Hematopoietic multipotent progenitor cell treated with erythropoietin and hydrocortisone succinate and interleukin-3 and kit ligand, for 8 days (in vitro differentiated cells): Measurements from ENCODE around the gene LRRIQ4.
A peak's percentile ranks its signal among the peaks of the same experiment; 100 is the strongest.

Experiments used
- DNase-seq: peaks from one replicate; pipeline ENCODE4 v3.0.0-alpha.2; 2015

The LRRIQ4 gene

DNA sequence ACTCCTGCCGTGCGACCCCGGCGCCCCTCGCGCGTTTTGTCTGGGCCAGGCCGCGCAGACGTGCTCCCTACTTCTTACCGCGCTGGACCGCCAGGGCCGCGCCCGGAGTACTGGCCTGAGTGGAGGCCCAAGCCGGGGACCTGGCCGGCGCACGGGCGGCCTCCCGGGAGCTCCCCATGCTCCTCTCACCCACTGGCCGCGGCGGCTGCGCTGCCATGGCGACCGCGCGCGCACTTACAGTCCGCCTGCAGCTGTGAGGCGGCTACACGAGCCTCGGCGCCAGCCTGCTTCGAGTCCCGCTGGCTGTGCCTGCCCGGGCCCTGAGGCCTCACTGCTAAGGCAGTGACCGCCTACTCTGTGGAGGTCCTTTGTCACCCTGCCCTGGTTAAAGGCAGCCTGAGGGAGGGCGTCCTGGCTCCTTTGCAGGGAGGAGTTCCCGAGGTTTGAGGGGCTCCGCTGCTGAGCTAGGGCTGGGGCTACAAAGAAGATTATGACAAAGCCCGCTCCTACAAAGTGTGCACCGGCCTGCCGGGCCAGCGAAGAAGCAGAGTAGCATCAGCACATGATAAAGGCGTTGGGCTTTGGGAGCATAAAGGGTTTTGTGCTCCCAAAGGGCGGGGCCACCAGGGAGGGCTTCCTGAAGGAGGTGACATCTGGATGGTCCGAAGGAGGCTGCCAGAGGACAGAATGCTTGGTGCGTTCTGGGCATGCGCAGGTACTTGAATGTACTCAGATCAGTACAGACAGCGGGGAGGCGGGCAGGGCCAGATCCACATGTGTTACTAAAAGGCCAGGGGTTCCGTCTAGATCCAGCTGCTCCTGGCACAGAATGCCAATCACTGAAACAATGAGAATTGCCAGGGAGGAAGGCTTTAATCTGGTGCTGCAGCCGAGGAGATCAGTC is at the start of gene LRRIQ4, which contains the start of gene LRRC34:
Gene LRRIQ4 (plus strand): TSS at position 539 of the 904 bp plus-strand sequence. CDS start 9,052 bp downstream, outside the sequence.
Gene LRRC34 (minus strand): TSS at position 573 of the 904 bp plus-strand sequence. CDS start 356 bp downstream, at position 217.
- DNase-seq, result peak; percentile 93

DNA sequence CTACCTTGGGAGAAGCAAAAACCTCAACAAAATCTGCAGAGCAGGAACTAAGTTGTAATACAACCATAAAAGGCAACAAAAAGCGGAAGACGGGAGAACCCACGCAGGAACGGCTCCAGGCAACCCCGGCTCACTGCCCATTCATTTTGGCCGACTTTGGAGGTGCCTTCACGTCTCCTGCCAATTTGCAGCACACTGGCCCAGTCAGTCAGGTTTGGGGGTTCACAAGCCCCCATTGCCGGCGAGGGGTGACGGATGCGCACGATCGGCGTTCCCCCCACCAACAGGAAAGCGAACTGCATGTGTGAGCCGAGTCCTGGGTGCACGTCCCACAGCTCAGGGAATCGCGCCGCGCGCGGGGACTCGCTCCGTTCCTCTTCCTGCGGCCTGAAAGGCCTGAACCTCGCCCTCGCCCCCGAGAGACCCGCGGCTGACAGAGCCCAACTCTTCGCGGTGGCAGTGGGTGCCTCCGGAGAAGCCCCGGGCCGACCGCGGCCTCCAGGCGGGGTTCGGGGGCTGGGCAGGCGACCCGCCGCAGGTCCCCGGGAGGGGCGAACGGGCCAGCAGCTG is 48.3 kb upstream of the LRRIQ4 start:
- peak; percentile 67 for DNase-seq

DNA sequence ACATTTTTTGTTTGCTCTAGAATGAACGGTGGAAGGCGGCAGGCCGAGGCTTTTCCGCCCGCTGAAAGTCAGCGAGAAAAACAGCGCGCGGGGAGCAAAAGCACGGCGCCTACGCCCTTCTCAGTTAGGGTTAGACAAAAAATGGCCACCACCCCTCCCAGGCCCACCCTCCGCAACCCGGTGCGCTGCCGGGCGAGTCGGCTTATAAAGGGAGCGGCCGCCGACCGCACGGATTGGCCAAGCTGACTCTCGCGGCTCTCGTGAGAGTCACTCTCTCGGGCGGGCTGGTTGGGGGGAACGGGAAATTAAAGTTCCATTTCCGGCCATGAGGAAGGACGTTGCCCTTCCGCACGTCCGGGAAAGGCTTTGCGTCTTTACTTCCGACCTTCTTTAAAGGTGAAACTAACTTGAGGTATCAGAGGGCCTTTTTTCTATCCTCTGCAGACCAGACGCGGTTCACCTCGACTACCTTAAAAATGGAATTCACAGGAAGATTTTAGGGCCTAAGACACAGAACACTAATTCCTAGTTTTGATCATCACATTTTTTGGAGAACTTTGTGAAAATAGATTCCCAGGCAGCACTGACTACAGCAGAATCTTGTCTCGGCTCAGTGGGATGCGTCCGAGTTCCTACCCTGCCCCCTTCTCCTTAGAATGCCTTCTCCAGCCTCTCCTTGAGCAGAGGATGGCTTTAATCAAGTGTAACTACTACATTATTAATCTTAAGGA is 47.6 kb upstream of the LRRIQ4 start, which contains the start of gene TERC:
Gene TERC (minus strand): TSS at position 179 of the 731 bp plus-strand sequence.
- peak; percentile 93 for DNase-seq

DNA sequence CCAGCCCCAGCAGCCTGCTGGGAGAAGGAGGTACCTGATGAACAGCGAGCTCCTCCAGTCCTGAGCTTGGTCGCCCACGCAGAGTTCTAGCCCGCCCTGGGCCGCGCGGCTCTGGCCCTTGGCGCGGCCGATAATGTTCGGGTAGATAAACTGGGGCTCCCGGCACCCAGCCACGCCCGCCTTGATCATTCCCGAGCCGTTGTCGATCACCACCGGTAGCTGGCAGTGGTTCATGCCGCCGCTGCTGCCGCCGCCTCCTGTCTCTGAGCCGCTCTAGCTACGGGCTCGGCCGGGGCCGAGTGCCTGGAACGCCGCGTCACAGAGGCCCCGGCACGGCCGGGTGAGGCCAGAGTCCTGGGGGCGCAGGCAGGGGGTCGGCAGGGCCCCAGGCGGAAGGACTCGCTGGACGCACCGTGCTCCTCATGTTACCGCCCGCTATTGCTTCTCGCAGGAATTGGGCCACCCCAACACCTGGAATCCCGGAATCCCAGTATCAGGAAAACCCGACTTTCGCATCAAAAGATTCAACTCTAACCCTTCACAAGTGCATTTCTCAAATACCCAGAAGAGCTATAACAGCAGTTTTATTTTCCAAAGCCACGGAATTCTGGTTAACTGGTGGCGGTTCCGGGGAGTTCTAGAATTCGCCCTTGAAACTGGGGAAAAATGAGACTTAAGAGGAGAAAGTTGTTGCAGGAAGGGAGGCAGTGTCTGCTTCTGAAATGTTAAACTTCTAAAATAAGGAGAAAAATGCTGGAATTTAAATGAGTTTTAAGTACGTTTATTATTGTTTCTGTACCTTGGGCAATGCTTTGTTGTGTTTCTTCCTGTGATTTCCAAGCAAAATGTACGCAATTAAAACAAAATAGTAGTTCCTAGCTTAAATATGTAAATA is 43.1 kb upstream of the LRRIQ4 start, which contains the start of gene ACTRT3:
Gene ACTRT3 (minus strand): TSS at position 275 of the 895 bp plus-strand sequence. CDS start 41 bp downstream, at position 234.
- peak; percentile 92 for DNase-seq

DNA sequence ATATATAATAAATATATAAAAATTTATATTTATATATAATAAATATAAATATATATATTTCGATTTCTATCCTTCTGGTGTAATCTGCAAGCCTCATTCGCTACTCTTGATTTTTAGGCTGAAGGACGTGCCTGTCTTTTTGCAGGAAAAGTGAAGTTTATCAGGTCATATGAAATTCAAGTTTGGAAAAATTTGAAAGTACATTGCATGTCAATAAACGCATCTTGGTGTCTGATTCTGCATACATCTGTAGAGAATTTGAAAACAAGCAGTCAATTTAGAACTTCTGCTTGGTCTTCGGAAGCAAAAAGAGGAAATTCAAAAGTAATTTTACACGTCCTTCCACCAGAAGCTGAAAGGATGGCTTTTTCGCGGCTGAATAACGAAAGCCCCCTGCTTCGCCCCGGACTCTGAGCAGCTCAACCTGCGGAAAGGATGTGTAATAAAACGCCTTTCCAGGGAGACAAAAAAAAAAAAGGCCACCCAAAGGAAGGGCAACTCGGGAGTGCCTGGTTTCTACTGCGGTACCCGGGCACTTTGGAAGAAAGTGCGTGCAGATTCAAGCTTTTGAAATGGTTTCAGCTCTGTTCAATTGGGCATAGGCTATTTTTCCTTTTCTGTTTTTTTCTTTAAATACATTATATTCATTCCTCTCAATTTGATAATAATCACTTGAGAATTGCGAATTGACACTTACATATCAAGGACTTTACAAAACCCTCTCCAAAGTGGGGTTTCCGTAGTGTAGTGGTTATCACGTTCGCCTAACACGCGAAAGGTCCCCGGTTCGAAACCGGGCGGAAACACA is 41.0 kb upstream of the LRRIQ4 start:
- peak; percentile 93 for DNase-seq

DNA sequence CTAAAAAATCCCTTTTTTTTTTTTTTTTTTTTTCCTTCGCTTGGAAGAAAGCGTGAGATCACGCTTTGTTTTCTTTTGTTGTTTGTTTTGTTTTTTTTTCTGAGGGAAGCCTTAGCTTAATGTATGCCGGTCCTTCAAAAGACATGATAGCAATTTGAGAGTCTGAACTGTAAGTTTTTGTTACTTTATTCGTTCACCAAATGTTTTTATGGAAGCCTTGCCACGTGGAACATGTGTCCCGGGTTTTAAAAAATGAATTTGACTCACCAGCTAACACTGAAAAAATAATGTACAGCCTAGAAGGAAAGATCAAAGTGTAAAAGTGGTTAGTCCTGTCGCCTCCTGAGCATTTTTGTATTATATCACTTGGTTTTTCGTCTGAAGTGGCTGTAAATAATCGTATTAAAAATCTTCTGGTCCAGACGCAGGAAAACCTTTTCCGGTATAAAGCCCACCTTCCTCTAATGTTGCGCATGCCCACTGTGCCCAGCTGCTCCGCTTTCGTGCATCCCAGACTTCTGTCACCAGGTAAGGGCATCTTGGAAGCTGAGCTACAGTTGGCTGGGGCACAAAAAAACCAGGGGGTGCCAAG is 40.3 kb upstream of the LRRIQ4 start:
- peak; percentile 89 for DNase-seq

DNA sequence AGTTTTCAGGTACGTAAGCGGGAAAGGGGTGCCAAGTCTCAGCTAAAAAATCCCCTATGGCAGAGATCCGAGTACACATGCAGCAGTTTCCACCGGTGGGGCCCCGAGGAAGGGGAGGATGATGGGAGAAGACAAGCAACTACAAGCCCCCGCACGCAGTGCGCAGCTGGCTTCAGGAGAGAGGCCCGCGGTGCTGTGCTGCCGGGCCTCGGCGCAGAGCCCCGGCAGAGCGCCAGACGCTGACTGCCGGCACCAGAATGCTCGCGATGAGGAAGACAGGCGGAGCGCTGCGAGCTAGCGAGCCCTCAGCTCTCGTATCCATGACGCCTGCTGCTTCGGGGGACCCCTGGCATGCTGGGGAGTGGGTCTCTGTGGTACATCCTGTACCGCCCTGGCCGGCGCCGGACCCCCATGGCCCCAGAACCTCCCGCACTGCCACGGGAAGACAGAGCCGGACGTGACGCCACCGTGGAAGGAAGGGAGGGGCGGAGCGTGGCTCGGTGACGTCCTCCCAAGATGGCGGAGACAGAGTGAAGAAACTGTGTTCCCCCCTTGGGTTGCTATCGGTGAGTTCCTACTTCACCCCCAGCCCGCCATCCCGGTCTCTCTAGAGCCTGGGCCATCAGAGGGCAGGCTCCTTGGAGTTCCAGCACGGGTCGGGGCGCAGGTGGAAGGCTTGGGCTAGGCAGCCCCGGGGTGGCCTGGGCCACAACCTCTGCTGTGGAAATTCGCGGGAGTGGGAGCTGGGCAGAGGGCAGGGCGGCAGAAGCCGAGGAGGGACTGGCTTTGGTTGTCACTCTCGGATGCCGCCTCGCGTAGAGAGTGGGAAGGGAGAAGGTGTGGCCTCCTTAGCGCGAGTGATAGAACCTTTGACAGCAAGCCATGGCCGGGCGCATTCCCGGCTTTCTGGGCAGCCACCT is 39.5 kb upstream of the LRRIQ4 start, which contains the start of gene MYNN:
Gene MYNN (plus strand): TSS at position 500 of the 920 bp plus-strand sequence. CDS start 900 bp downstream, outside the sequence.
- DNase-seq, result peak; percentile 94

DNA sequence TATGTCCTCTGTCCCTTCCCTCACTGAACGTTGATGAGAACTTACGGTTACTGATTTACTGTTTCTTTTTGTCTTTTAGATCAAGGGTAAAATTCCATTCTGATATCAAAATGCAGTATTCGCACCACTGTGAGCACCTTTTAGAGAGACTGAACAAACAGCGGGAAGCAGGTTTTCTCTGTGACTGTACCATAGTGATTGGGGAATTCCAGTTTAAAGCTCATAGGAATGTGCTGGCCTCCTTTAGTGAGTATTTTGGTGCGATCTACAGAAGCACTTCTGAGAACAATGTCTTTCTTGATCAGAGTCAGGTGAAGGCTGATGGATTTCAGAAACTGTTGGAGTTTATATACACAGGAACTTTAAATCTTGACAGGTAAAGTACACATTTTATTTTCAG is 38.5 kb upstream of the LRRIQ4 start:
- DNase-seq, result no peak

DNA sequence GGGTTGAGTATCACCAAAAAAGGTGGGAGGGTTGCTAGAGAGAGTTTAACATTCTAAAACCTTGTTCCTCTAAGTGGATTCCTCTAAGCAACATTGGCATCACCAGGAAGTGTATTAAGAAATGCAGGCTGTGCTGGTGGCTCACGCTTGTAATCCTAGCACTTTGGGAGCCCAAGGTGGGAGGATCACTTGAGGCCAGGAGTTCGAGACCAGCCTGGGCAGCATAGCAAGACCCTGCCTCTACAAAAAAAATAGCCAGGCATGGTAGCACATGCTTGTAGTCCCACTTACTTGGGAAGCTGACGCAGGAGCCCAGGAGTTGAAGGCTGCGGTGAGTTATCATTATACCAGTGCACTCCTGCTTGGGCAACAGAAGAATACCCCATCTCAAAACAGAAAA is 34.8 kb upstream of the LRRIQ4 start:
- no peak for DNase-seq

DNA sequence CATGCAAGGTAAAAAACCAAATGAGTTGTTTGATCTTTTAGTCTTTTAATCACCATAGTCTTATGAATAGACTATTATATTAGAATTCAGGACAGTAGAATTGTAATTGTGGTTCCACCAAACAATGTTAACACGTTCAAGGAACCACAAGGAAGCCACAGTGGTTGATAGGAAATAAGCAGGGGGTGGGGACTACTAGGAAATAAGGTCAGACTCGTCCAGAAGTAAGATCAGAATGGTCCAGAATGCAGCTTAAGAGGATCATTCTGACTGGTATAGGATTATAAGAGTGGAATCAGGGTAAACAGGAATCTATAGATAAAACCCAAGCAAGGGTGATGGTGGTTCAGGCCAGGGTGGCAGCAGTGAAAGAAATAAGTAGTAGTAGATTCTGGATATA is 31.9 kb upstream of the LRRIQ4 start:
- no peak for DNase-seq

DNA sequence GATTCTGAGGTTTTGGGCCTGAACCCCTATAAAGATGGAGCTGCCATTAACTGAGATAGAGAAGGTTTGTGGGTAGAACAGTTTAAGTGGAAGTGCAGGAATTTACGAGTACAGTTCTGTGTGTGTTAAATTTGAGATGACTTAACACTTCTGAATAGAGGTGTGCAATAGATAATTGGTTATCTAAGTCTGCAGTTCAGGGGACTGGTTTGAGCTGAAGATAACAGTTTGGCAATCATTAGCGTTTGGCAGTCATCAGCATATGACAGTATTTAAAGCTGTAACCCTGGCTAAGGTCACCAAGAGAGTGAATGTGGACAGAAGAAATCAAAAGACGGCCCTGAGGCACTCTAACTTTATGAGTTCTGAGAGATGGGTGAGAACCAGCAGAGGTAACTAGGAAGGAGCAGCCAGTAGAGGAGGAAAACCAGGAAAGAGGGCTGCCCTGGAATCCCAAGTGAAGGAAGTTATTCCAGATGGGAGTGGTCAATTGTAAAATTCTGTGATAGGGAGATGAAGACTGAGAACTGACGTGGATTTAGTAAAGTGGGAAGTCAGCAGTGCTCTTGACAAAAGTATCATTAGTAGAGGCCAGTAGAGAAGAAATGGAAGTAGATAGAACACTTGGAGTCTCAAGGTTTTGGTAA is 31.3 kb upstream of the LRRIQ4 start:
- peak; percentile 95 for DNase-seq

DNA sequence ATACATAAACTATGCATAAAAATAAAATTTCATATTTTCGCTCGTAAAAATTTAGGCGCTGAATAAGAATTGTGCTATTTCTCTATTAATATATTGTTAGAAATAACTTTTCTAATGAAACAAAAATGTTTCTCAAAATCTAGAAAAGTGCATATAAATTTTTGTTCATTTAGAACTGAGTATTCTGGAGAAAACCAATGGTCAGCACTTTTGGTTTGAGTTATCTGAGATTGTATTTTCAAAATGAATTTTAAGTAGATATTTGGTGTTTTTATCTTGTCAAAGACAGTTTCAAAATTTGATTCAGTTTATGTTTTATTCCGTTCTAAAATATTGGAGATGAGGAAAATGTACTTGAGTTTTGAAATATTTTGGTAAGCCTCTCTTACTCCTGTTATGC is 25.6 kb upstream of the LRRIQ4 start:
- no peak for DNase-seq

DNA sequence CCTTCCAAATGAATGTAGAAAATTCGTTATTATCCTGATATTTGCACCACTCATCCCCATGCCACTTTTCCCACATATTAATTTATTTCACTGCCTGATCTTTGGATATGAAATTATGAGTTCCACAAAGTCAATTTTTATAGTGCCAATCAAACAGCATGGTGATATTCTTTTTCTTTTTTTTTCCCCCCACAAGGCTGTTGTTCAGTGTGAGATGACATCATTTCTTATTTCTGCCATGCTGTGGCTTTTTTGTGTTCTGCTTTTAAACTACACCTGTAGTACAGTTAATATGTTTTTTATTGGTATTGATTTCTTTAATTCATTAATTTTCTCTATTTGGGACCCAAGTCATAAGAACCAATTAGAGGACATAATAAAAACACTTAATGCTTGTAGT is 24.9 kb upstream of the LRRIQ4 start:
- DNase-seq, result no peak

DNA sequence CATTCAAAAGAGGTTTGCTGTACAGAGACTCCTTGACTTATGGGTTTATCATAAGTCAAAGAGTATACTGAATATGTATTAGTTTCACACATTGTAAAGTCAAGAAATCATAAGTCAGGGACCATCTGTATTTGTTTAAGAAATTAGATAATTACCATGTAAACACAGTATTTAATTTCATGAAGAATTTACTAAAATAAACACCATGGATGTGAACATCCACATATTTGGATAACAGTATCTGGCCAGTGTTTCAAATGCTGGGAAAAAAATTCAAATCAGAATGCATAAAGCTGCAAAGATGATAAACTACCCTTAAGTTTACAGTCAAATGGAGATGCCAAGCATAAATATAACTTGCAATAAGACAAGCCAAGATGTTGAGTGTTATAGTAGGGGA is 22.5 kb upstream of the LRRIQ4 start:
- DNase-seq, result no peak

DNA sequence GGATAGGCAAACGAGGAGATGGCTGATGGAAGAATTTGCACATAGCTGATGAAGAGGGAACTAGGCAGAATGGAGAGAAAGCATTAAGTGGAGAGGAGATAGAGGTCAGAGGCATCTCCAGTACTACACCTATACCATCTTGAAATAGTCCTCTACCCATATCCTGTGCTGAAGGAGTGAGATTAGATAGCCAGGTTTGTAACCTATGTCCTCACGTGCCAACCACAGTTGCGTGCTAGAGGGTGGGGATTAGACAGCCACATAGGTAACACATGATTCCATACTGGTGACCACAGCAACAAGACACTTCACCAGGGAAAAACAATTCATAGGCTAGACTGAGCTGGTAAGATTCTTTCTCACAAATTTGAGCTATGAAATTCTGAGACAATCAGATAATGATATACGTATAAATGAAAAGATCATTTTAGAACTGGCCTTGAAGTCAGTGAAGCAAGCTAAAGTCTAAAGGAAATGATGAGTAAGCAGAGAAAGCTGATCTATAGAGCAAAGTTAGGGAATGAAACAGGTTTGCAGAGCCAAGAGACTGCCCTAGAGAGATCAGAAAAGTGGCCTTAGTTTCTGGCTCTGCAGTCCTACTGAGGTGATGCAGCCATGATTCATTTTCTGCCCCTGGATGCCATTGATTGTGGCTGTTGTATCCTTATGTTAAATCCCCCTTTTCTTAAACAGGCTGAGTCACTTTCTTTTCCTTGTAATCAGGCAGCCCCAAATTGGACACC is 21.8 kb upstream of the LRRIQ4 start:
- DNase-seq, result no peak

DNA sequence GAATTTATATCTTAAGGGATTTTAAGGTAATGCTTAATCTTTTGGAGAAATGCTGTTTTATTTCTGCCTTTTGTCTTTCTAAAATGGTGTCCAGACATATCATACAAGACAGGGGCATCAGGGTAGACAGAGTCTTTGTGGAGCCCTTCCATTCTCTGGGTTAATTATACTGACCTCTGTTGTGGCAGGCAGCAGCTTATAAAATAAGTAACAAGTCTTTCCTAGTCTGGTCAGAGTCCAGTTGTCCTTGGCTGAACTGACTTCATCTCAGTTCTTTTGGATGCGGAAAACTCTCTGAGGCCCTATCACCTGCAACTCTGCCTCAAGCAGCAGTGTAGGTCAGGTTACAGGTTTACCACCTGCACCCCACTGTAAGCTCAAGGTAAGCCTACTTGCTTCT is 20.3 kb upstream of the LRRIQ4 start:
- no peak for DNase-seq

DNA sequence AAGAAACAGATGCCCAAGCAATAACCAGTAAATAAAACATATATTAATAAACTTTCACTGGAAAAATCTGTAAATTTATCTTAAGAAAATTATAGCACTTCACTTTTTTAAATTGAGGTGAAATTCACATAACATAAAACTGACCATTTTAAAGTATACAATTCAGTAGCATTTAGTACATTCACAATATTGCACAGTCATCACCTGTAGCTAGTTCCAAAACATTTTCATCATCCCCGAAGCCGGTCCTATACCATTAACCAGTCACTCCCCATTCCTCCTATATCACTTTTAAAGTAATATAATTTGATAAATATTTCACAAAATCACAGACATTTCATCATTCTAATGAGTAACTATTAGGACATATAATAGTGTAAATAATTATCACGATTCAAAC is 8.0 kb upstream of the LRRIQ4 start:
- no peak for DNase-seq

DNA sequence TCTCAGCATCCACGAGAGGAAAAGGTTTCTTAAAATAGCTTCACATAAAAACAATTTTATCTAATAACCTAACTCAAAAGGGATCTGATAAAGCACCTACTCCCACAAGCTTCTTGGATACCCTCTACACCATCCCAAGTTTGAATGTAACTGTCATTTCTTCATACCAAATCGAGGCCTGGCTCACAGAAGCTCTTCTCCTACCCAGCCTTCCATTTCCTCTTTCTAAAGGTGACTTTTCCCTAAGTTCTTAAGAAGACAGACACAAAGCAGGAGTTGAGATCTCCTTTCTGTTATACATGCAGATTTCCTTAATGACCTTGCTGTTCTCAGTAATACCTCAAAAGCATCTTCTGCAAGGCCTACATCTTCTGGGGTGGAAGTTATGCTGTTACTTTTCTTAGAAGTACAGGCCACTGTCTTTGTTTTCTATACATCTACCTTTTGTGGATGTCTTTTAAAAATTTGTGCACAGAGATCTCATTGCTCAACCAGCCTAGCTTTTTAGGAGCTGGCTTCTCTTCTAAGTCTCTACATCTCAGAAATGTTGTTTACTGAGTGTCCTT is 3.4 kb upstream of the LRRIQ4 start:
- no peak for DNase-seq
